Fibroblast of skin of right biceps (primary cell): Measurements from ENCODE around the gene KRTAP9-1.
"Not testable (repeated sequence)": the region's sequence is repeated elsewhere in the genome, so short reads cannot be mapped to it uniquely, and the experiment has no call there.

Experiments
- DNase-seq: peaks from one replicate; pipeline ENCODE4 v3.0.0-alpha.2; 2013

The KRTAP9-1 gene

DNA sequence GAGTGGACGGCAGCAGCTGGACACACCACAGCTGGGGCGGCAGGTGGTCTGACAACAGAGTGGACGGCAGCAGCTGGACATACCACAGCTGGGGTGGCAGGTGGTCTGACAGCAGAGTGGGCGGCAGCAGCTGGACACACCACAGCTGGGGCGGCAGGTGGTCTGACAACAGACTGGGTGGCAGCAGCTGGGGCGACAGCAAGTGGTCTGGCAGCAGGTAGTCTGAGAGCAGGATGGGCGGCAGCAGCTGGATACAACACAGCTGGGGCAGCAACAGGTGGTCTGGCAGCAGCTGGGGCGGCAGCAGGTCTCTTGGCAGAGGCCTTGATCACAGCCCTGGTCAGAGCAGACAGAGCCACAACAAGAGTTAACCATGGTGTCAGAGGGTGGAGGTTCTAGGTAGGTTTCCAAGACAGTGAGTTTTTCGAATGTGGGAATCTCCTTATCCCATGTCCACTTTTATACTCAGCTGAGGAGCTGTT is 5.2 kb upstream of the KRTAP9-1 start, which contains the start of gene KRTAP4-1:
Gene KRTAP4-1, minus strand, starts transcription at position 432 of the 482 bp plus-strand sequence. Its CDS starts 57 bp downstream, at position 375.
- no peak for DNase-seq

DNA sequence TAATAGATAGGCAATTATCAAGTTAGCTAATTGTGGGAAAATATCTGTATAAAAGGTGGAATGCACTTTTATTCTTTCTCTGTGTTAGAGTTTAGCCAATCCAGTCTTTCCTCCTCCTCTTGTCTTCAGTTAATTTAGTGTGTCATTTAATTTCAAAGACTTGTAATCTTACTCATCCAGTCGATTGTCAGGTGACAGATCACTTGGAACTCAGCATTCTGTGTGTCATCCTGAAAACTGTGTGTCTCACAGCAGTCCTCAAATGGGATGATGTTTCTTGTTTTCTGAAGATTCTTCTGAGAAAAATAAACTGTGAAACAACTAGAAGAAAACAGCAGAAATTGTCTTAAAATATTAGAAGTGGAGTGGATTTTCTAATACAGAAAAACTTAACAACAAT is 4.7 kb upstream of the KRTAP9-1 start:
- DNase-seq = no peak

DNA sequence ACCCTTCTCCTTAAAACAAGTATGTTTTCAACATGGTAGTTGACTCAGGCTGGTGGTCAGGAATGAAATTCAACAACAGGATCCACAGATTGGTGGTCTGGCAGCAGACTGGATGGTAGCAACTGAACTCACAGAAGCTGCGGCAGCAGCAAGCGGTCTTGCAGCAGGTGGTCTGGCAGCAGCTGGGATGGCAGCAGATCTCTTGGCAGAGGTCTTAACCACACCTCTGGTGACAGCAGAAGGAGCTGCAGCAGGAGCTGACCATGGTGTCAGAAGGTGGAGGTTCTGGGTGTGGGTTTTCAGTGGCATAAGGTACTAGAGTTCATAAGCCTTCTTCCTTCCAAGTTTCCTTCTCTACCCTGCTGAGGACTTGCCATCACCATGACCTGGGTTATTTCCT is 2.8 kb upstream of the KRTAP9-1 start:
- no peak for DNase-seq

DNA sequence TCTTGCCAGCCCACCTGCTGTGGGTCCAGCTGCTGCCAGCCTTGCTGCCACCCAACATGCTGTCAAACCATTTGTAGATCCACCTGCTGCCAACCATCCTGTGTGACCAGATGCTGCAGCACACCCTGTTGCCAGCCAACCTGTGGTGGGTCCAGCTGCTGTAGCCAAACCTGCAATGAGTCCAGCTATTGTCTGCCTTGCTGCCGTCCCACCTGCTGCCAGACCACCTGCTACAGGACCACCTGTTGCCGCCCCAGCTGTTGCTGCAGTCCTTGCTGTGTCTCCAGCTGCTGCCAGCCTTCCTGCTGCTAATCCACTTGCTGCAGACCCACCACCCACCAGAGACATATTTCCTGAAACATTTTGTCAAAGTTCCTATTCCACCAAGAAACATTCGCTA is 641 bp downstream of the KRTAP9-1 start:
- DNase-seq = no peak

DNA sequence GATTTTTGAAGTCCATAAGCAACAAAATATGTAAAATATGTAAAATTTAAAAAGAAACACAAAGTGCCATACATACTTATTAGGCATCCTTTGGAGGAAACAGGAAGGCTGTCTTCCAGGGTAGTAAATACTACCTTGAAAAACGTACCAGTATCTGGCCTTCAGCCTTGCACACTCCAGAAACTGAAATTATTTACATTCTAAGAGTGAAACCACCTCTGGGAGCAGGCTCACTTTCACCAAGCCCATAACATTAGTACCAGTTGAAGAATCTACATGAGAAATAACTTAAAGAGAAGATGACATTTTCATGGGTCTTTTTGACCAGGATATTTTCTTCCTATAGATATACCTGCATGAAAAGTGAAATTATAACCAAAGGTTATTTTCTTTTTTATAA is 6.4 kb downstream of the KRTAP9-1 start:
- DNase-seq = no peak

DNA sequence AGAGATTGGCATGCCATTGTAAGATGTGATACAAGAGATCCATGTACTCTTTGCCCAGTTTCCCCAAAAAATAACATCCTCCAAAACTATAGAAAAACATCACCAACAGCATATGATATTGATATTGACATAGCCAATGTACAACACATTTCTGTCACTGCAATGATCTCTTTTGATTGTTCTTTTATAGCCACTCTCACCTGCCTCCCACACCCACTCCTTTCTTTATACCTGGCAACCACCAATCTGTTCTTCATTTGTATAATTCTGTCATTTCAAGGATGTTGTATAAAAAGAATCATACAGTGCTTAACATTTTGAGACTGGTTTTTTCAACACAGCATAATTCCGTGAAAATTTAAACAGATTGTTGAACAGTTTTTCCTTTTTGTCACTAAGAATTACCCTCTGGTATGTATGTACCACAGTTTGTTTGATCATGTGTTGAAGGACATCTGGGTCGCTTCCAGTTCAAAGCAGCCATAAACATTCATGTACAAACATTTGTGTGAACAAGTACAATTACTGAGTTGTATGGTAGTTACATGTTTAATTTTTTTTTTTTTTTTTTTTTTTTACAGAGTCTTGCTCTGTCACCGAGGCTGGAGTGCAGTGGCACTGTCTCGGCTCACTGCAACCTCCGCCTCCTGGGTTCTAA is 9.9 kb downstream of the KRTAP9-1 start:
- no peak for DNase-seq

DNA sequence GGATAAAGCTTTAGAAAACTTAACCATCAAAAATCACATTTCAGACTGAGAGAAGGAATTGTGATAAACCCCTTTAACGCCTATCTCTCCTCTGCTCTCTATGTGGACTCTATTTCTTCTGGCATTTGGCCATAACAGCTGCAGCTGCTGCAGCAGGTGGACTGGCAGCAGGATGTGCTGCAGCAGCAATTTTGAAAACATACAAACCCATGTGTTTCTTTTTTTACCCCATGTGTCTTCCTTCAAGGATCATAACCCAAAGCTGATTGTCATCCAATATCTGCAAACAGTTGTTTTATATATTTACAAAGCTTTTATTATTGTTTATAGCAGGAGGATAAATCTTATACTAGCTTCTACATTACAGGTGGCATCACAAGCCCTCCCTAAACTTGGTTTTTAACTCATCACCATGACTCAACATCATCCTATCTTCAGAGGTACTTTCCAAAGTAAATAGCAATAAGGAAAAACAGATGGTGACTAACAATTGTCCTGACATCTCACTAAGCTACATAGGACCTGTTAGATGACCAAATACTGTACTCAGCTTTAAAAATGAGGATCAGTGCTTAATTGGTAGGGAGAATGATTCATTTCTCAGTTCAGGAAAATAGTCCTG is 22.3 kb downstream of the KRTAP9-1 start:
- peak; percentile 45 for DNase-seq

DNA sequence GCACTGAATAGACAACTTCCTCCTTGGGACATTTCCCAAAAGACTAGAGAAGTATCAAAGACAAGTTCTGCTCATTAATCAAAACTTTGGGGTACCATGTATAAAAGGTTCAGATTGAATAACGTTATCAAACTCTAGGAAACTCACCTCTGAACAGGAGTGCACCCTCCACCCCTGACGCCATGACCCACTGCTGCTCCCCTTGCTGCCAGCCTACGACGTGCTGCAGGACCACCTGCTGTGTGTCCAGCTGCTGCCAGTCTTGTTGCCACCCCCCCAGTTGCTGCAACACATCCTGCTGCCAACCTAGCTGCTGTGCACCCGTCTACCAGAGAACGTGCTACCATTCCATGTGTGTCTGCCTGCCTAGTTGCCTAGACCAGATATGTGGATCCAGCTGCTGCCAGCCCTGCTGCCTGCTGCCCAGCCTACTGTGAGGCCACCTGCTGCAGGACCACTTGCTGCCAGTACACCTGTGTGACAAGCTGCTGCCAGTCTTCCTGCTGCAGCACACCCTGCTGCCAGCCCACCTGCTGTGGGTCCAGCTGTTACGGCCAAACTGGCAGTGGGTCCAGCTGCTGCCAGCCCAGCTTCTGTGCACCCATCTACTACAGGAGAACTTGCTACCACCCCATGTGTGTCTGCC is 23.0 kb downstream of the KRTAP9-1 start:
- DNase-seq = no peak

DNA sequence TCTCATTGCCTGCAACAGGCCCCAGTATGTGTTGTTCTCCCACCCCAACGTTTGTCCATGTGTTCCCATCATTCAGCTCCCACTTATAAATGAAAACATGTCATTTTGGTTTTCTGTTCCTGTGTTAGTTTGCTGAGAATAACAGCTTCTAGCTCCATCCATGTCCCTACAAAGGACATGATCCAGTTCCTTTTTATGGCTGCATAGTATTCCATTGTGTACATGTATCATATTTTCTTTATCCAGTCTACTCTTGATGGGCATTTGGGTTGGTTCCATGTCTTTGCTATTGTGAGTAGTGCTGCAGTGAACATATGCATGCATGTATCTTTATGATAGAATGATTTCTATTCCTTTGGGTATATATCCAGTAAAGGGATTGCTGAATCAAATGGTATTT is 26.0 kb downstream of the KRTAP9-1 start:
- DNase-seq = no peak

DNA sequence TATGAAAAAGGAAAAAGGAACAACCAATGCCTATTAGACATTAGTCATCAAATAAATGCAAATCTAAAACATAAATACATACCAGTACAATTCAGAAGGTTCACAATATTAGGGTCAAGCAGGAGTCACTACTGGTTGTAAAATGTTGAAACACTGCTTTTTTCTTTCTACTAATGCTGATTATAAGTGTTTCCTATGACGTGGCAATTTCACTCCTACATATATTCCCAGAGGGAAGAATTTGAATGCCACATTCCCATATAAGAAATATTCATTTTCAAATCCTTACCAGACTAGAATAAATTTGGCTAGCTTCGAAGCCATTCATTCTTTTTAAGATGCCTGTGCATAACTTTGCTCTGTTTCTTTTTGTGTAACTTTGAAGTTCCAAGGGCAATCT is 34.1 kb downstream of the KRTAP9-1 start:
- DNase-seq = peak; percentile 18

DNA sequence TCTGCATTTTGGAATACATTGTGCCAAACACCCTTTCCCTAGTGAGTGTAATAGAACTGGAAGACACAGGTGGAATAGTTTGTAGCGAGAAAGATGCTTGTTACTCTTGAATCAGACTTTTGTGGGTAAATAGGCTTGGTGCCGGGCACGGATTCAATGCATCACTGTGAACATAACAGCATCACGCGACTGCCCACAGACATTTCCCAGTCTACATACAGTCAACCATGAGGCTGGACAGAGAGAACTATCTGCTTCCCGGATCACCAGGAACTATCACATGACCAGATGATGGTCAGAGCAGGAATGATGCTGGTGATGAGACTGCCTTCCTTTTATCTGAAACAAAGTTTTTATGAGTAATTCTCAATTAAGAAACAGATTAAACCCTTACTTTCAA is 36.4 kb downstream of the KRTAP9-1 start:
- no peak for DNase-seq

DNA sequence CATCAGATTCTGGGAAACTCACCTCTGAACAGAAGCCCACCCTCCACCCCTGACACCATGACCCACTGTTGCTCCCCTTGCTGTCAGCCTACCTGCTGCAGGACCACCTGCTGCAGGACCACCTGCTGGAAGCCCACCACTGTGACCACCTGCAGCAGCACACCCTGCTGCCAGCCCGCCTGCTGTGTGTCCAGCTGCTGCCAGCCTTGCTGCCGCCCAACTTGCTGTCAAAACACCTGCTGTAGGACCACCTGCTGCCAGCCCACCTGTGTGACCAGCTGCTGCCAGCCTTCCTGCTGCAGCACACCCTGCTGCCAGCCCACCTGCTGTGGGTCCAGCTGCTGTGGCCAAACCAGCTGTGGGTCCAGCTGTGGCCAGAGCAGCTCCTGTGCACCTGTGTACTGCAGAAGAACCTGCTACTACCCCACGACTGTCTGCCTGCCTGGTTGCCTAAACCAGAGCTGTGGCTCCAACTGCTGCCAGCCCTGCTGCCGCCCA is 37.0 kb downstream of the KRTAP9-1 start, which contains the start of gene KRTAP9-2:
Gene KRTAP9-2, plus strand, starts transcription at position 51 of the 498 bp plus-strand sequence. Its CDS starts 7 bp downstream, at position 58.
- DNase-seq = not testable (repeated sequence)

DNA sequence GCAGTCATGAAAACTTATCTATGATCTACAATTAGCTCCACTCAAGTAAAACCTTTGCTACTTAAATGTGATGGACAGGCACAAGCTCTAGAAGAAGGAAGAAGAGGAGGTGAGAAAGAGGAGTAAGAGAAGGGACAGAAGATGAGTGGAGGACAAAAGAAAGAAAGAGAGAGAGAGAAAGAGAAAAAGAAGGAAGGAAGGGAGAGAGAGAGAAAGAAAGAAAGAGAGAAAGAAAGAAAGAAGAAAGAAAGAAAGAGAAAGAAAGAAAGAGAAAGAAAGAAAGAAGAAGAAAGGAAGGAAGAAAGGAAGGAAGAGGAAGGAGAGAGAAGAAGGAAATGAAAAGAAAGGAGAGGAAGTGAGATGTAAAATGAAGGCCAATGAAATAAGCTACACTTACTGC is 40.4 kb downstream of the KRTAP9-1 start:
- DNase-seq = no peak

DNA sequence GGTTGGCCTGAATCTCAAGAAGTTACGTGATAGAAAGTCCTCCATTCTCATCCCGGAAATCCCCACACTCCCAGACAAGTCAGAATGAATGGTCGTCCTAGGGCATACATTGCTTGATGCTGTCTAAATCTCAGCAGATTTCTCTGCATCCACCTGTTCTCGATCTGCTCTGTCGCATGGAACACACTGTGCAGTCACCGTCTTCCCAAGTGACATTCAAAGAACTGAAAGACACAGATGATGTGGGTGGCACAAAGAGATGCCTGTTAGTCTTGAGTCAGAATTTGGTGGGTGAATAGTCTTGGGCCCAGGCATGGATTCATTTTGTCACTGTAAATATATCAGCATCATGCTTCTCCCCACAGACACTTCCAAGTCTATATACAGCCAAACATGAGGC is 42.0 kb downstream of the KRTAP9-1 start:
- DNase-seq = no peak

DNA sequence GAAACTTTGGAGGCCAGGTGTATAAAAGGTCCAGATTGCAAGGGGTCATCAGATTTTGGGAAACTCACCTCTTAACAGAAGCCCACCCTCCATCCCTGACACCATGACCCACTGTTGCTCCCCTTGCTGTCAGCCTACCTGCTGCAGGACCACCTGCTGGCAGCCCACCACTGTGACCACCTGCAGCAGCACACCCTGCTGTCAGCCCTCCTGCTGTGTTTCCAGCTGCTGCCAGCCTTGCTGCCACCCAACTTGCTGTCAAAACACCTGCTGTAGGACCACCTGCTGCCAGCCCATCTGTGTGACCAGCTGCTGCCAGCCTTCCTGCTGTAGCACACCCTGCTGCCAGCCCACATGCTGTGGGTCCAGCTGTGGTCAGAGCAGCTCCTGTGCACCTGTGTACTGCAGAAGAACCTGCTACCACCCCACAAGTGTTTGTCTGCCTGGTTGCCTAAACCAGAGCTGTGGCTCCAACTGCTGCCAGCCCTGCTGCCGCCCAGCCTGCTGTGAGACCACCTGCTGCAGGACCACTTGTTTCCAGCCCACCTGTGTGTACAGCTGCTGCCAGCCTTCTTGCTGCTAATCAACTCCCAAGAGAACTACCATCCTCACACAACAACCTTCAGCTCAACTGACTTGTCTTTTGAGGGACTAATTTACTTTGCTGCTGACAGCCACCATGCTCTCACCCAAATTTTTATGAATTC is 42.9 kb downstream of the KRTAP9-1 start, which contains the start of gene KRTAP9-3:
Gene KRTAP9-3, plus strand, starts transcription at position 51 of the 707 bp plus-strand sequence. Its CDS starts 53 bp downstream, at position 104.
- not testable (repeated sequence) for DNase-seq

DNA sequence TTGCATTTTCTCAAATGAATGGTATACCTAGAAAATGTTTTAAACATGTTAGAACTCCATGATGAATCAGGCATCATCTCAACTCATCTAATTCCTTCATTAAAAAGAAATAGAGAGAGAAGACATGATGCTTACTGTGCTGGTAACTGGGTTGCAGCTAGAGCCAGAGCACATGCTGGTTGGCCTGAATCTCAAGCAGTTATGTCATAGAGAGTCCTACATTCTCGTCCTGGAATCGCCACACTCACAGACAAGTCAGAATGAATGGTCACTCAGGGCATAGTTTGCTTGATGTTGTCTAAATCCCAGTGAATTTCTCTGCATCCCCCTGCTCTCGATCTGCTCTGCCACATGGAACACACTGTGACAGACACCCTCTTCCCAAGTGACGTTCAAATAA is 47.4 kb downstream of the KRTAP9-1 start:
- not testable (repeated sequence) for DNase-seq

DNA sequence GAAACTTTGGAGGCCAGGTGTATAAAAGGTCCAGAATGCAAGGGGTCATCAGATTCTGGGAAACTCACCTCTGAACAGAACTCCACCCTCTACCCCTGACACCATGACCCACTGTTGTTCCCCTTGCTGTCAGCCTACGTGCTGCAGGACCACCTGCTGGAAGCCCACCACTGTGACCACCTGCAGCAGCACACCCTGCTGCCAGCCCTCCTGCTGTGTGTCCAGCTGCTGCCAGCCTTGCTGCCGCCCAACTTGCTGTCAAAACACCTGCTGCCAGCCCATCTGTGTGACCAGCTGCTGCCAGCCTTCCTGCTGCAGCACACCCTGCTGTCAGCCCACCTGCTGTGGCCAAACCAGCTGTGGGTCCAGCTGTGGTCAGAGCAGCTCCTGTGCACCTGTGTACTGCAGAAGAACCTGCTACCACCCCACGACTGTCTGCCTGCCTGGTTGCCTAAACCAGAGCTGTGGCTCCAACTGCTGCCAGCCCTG is 48.3 kb downstream of the KRTAP9-1 start, which contains the start of gene KRTAP9-8:
Gene KRTAP9-8, plus strand, starts transcription at position 51 of the 489 bp plus-strand sequence. Its CDS starts 53 bp downstream, at position 104.
- not testable (repeated sequence) for DNase-seq
